ENCODE data around the gene UACA. TPM values are rescaled to one million over a fixed set of nuclear protein-coding genes. Genes with fewer than 3 reads are reported as not detected.
A peak's percentile ranks its signal among the peaks of the same experiment; 100 is the strongest.

The UACA gene
- total RNA-seq, 1 experiment from 2014 or later, result 59.9 TPM

DNA sequence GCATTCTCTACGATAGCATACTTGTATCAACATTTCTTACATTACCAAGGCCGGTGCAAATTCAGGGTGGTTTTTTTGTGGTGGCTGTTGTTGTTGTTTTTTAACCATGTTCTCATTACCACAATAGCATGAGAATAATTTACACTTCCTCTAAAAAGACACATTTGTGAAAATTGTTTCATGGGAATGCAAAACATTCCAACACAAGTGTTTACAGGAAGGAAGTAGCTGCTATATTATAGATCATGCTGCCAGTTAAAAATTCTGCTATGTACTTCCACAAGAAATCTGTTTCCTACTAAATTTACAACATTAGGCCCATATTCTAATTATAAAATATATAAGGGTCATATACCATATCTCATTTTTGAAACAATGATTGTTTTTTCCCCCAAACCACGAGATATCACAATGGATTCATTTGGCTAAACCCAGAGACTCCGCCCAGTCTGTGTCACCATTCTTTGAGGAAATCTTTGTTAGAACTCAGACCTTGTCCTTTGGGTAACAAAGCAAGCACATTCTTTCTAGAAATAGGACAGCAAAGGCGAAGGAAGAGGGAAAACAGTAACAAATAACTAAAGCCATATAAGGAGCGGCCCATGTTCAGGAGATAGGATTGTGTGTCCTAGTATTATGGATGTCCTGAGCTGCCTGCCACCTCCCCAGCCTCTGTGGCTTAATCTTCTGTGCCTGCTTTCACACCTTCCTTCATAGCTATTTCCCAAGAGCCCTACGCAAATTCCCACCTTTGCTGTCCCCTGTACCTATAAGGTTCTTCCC is 60.1 kb downstream of the UACA start:
- no peaks in the 10 kb centered on the region for H3K9me3 ChIP-seq (ENCODE audit: insufficient read depth, low read depth)
- H3K4me2 ChIP-seq, result no peak overlapping the region
- no peaks in the 10 kb centered on the region for H4K20me1 ChIP-seq (ENCODE audit: insufficient read depth)
- TF ChIP-seq CTCF (conservative IDR thresholded peaks at IDR 0.05), result no peak
- no peak overlapping the region for H2AFZ ChIP-seq
- CTCF ChIA-PET, result no interaction called here
- intact Hi-C loops (cut with micrococcal nuclease; ENCODE audit: unreplicated experiment), result loop anchor here (5.0 kb wide), 1 partner anchor 59 kb away; the partner anchor contains the start of gene UACA
- H3K27me3 ChIP-seq (ENCODE audit: insufficient read depth, low read depth), result no peaks in the 10 kb centered on the region
- no peak overlapping the region for H3K4me3 ChIP-seq
- DNase-seq, result no peak
- H3K9me2 ChIP-seq (ENCODE audit: insufficient read depth), result no peaks in the 10 kb centered on the region
- 0 out of 2 replicates have a peak, but pooled peaks cover 3% of the 10 kb centered on the region for H3K79me2 ChIP-seq (ENCODE audit: low read depth)
- no peak overlapping the region for H3K27ac ChIP-seq
- POLR2A ChIA-PET (ENCODE audit: unreplicated experiment), result no interaction called here
- no TSS peak for BruUV-seq (replicated peaks)
- no peaks in the 10 kb centered on the region for H3K36me3 ChIP-seq (ENCODE audit: low read depth)
- peaks cover 4% of the 10 kb centered on the region; the same call in 1 of the 2 replicates for H3F3A ChIP-seq (ENCODE audit: insufficient read depth, low read depth)
- 0 out of 2 replicates have a peak, but pooled peaks cover 13% of the 10 kb centered on the region for H3K4me1 ChIP-seq (replicated peaks; ENCODE audit: insufficient read depth)

GRCh38 chr15:70702584-70702983 is 60.8 kb downstream of the UACA start:
- Histone ChIP-seq H3K9me3 (ENCODE audit: insufficient read depth, low read depth) (no peaks in the 10 kb centered on the region), H3K4me1 (replicated peaks; ENCODE audit: insufficient read depth) (0 out of 2 replicates have a peak, but pooled peaks cover 13% of the 10 kb centered on the region), H4K20me1 (ENCODE audit: insufficient read depth) (no peaks in the 10 kb centered on the region), H3K27ac (no peak overlapping the region), H3K36me3 (ENCODE audit: low read depth) (no peaks in the 10 kb centered on the region), H3K27me3 (ENCODE audit: insufficient read depth, low read depth) (no peaks in the 10 kb centered on the region), H3F3A (ENCODE audit: insufficient read depth, low read depth) (peaks cover 4% of the 10 kb centered on the region; the same call in 1 of the 2 replicates), H3K4me3 (no peak overlapping the region), H3K9me2 (ENCODE audit: insufficient read depth) (no peaks in the 10 kb centered on the region), H3K79me2 (ENCODE audit: low read depth) (0 out of 2 replicates have a peak, but pooled peaks cover 3% of the 10 kb centered on the region), H3K4me2 (no peak overlapping the region), H2AFZ (no peak overlapping the region)
- ChIA-PET CTCF (interaction anchor here (0.5 to 1.4 kb wide), 2 partner anchors 12 to 16 kb away, joined by 4 to 7 read pairs; no protein-coding TSS in a partner anchor), POLR2A (ENCODE audit: unreplicated experiment) (interaction anchor here (0.6 kb wide), 1 partner anchor 13 kb away, joined by 3 read pairs; no protein-coding TSS in a partner anchor)
- TF ChIP-seq EZH2 (IDR thresholded peaks at IDR 0.05; ENCODE audit: low read depth) (no peak), CTCF (conservative IDR thresholded peaks at IDR 0.05) (no peak)
- no TSS peak for BruUV-seq (replicated peaks)
- DNase-seq, result no peak
- intact Hi-C loops (cut with micrococcal nuclease; ENCODE audit: unreplicated experiment), result loop anchor here (5.0 kb wide), 1 partner anchor 60 kb away; the partner anchor contains the start of gene UACA

GRCh38 chr15:70701891-70702568 is 61.3 kb downstream of the UACA start:
- no peak for DNase-seq
- Histone ChIP-seq H3K79me2 (ENCODE audit: low read depth) (0 out of 2 replicates have a peak, but pooled peaks cover 3% of the 10 kb centered on the region), H3K36me3 (ENCODE audit: low read depth) (no peaks in the 10 kb centered on the region), H3K4me1 (replicated peaks; ENCODE audit: insufficient read depth) (0 out of 2 replicates have a peak, but pooled peaks cover 13% of the 10 kb centered on the region), H3K9me3 (ENCODE audit: insufficient read depth, low read depth) (no peaks in the 10 kb centered on the region), H4K20me1 (ENCODE audit: insufficient read depth) (no peaks in the 10 kb centered on the region), H3F3A (ENCODE audit: insufficient read depth, low read depth) (peaks cover 4% of the 10 kb centered on the region; the same call in 1 of the 2 replicates), H3K9me2 (ENCODE audit: insufficient read depth) (no peaks in the 10 kb centered on the region), H3K4me3 (no peak overlapping the region), H3K27ac (no peak overlapping the region), H3K4me2 (no peak overlapping the region), H3K27me3 (ENCODE audit: insufficient read depth, low read depth) (no peaks in the 10 kb centered on the region), H2AFZ (no peak overlapping the region)
- intact Hi-C loops (cut with micrococcal nuclease; ENCODE audit: unreplicated experiment), result loop anchor here (5.0 kb wide), 1 partner anchor 60 kb away; the partner anchor contains the start of gene UACA
- POLR2A ChIA-PET (ENCODE audit: unreplicated experiment), result interaction anchor here (0.5 to 0.6 kb wide), 4 partner anchors 12 to 106 kb away, joined by 3 to 8 read pairs (median 3); no protein-coding TSS in a partner anchor
- CTCF ChIA-PET, result interaction anchor here (0.5 to 1.4 kb wide), 4 partner anchors 11 to 21 kb away, joined by 3 to 7 read pairs (median 4); no protein-coding TSS in a partner anchor
- BruUV-seq (replicated peaks), result TSS peak; percentile 27
- no peak for TF ChIP-seq CTCF (conservative IDR thresholded peaks at IDR 0.05)
- no peak for TF ChIP-seq EZH2 (IDR thresholded peaks at IDR 0.05; ENCODE audit: low read depth)

All from PC-9 (cell line).